ENCODE measurements around the gene GRM4. TPM values are rescaled to one million over a fixed set of nuclear protein-coding genes. Genes with fewer than 3 reads are reported as not detected.

Gene GRM4
- total RNA-seq, 1 donor from 2014 or later = not detected

- Histone ChIP-seq H3K9me3 (replicated peaks) (no peaks in the 10 kb centered on the region), H3K36me3 (no peaks in the 10 kb centered on the region), H3K27ac (replicated peaks) (no peak overlapping the region), H3K4me3 (peak overlapping the region; percentile 61), H3K27me3 (ENCODE audit: low read depth) (peaks cover 94% of the 10 kb centered on the region), H3K4me1 (peaks cover 25% of the 10 kb centered on the region)
- DNase-seq = no peak
- intact Hi-C loops (cut with micrococcal nuclease) = no loop called here
- no peak for TF ChIP-seq CTCF (IDR thresholded peaks at IDR 0.05; ENCODE audit: borderline replicate concordance)
Observed at GRCh38 chr6:34143884-34144580, 1.9 kb downstream of the GRM4 start.

- H3K36me3 ChIP-seq = no peaks in the 10 kb centered on the region
- H3K27me3 ChIP-seq (ENCODE audit: low read depth) = peaks cover 94% of the 10 kb centered on the region
- TF ChIP-seq CTCF (IDR thresholded peaks at IDR 0.05; ENCODE audit: borderline replicate concordance) = no peak
- intact Hi-C loops (cut with micrococcal nuclease) = no loop called here
- H3K9me3 ChIP-seq (replicated peaks) = no peaks in the 10 kb centered on the region
- peak overlapping the region; percentile 61 for H3K4me3 ChIP-seq
- DNase-seq = no peak
- no peak overlapping the region for H3K27ac ChIP-seq (replicated peaks)
- H3K4me1 ChIP-seq = peaks cover 25% of the 10 kb centered on the region
Observed at GRCh38 chr6:34143196-34143883, 2.5 kb downstream of the GRM4 start.

- Histone ChIP-seq H3K27ac (replicated peaks) (no peak overlapping the region), H3K4me1 (peaks cover 25% of the 10 kb centered on the region), H3K36me3 (no peaks in the 10 kb centered on the region), H3K27me3 (ENCODE audit: low read depth) (peaks cover 99% of the 10 kb centered on the region), H3K4me3 (no peak overlapping the region), H3K9me3 (replicated peaks) (no peaks in the 10 kb centered on the region)
- TF ChIP-seq CTCF (IDR thresholded peaks at IDR 0.05; ENCODE audit: borderline replicate concordance) = no peak
- DNase-seq = no peak
- intact Hi-C loops (cut with micrococcal nuclease) = no loop called here
Observed at GRCh38 chr6:34142061-34142998, 3.6 kb downstream of the GRM4 start.

- Histone ChIP-seq H3K4me1 (peaks cover 19% of the 10 kb centered on the region), H3K27ac (replicated peaks) (no peak overlapping the region), H3K36me3 (no peaks in the 10 kb centered on the region), H3K4me3 (no peak overlapping the region), H3K9me3 (replicated peaks) (no peaks in the 10 kb centered on the region), H3K27me3 (ENCODE audit: low read depth) (peaks cover 100% of the 10 kb centered on the region)
- DNase-seq = no peak
- intact Hi-C loops (cut with micrococcal nuclease) = no loop called here
- no peak for TF ChIP-seq CTCF (IDR thresholded peaks at IDR 0.05; ENCODE audit: borderline replicate concordance)
Observed at GRCh38 chr6:34140075-34140474, 5.8 kb downstream of the GRM4 start.

- H3K27me3 ChIP-seq (ENCODE audit: low read depth) = peaks cover 100% of the 10 kb centered on the region
- no peak overlapping the region for H3K27ac ChIP-seq (replicated peaks)
- H3K36me3 ChIP-seq = no peaks in the 10 kb centered on the region
- H3K9me3 ChIP-seq (replicated peaks) = no peaks in the 10 kb centered on the region
- TF ChIP-seq CTCF (IDR thresholded peaks at IDR 0.05; ENCODE audit: borderline replicate concordance) = no peak
- peaks cover 8% of the 10 kb centered on the region for H3K4me1 ChIP-seq
- intact Hi-C loops (cut with micrococcal nuclease) = no loop called here
- DNase-seq = no peak
- no peak overlapping the region for H3K4me3 ChIP-seq
Observed at GRCh38 chr6:34138914-34139510, 6.9 kb downstream of the GRM4 start.
